Measurements from ENCODE around the gene OOSP4A. TPM values are rescaled to one million over a fixed set of nuclear protein-coding genes. Genes with fewer than 3 reads are reported as not detected.
A peak's percentile ranks its signal among the peaks of the same experiment; 100 is the strongest.

OOSP4A gene
- total RNA-seq = not detected

GRCh38 chr11:59963733-59964132 lies at the start of gene OOSP4A:
OOSP4A (plus strand) TSS chr11:59964033; CDS start chr11:59964033, 0 bp downstream.
- Histone ChIP-seq H3K36me3 (no peaks in the 10 kb centered on the region), H3K4me1 (no peaks in the 10 kb centered on the region), H3K27ac (no peak within 1 kb of the TSS), H3K27me3 (no peaks in the 10 kb centered on the region), H3K4me3 (no peak within 1 kb of the TSS), H3K9me3 (no peaks in the 10 kb centered on the region)
- DNase-seq (no peak), ATAC-seq (ENCODE audit: low FRiP score in 2 of 2) (no peak)
- TF ChIP-seq POLR2AphosphoS5 (IDR thresholded peaks at IDR 0.05) (no peak), POLR2A (IDR thresholded peaks at IDR 0.05) (no peak), EP300 (IDR thresholded peaks at IDR 0.05) (no peak)
- TF ChIP-seq, protein P1, sequence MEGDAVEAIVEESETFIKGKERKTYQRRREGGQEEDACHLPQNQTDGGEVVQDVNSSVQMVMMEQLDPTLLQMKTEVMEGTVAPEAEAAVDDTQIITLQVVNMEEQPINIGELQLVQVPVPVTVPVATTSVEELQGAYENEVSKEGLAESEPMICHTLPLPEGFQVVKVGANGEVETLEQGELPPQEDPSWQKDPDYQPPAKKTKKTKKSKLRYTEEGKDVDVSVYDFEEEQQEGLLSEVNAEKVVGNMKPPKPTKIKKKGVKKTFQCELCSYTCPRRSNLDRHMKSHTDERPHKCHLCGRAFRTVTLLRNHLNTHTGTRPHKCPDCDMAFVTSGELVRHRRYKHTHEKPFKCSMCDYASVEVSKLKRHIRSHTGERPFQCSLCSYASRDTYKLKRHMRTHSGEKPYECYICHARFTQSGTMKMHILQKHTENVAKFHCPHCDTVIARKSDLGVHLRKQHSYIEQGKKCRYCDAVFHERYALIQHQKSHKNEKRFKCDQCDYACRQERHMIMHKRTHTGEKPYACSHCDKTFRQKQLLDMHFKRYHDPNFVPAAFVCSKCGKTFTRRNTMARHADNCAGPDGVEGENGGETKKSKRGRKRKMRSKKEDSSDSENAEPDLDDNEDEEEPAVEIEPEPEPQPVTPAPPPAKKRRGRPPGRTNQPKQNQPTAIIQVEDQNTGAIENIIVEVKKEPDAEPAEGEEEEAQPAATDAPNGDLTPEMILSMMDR (IDR thresholded peaks at IDR 0.05) = no peak
- WGBS, 2 donors = 82 to 90% methylated on average over 3 of the region's 3 CpGs

GRCh38 chr11:59918480-59918879 lies 45.4 kb upstream of the OOSP4A start:
- DNase-seq (no peak), ATAC-seq (ENCODE audit: low FRiP score in 2 of 2) (no peak)
- Histone ChIP-seq H3K36me3 (no peaks in the 10 kb centered on the region), H3K4me1 (no peaks in the 10 kb centered on the region), H3K4me3 (no peak overlapping the region), H3K27me3 (no peaks in the 10 kb centered on the region), H3K9me3 (peaks cover 10 to 23% (median 12%) of the 10 kb centered on the region in 4 donors), H3K27ac (no peak overlapping the region)
- no peak for TF ChIP-seq EP300 (IDR thresholded peaks at IDR 0.05)
- WGBS, 2 donors = 91 to 94% methylated on average over 2 of the region's 2 CpGs

DNA sequence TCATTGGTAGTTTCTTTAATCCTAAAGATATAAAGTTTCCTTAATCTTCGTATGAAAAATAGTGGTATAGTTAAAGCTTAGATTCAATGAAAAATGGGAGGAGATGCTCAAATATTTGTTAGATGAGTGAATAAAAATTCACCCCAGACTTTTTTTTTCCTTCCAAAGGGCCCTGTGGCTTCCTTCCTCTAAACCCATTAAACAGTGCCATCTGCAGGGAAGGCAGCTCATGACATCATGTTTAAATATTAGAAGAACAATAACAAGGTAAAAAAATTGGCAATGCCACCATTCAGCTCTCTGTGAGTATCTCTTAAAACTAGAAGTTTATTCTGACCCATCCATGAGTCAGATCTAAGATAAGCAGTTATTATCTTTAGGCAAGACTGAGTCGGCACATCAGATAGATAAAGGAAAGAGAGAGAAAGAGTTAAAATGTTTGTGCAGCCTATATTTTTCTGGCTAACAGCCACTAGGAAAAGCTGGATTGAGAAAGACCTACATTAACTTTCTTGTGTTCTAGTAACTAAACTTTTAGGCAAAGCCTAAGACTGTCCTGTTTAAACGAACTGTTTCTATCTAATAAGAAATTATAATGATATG lies 44.7 kb upstream of the OOSP4A start:
- 50 to 61% methylated on average over 3 of the region's 3 CpGs for WGBS, 2 donors
- H3K36me3 ChIP-seq = no peaks in the 10 kb centered on the region
- TF ChIP-seq, protein P1 (IDR thresholded peaks at IDR 0.05) = peak in 1 of 6 experiments; percentile 24
- TF ChIP-seq EP300 (IDR thresholded peaks at IDR 0.05) = no peak
- ATAC-seq (ENCODE audit: low FRiP score in 2 of 2) (no peak), DNase-seq (no peak)
- no peak overlapping the region for H3K4me3 ChIP-seq
- H3K4me1 ChIP-seq = no peaks in the 10 kb centered on the region
- H3K27me3 ChIP-seq = no peaks in the 10 kb centered on the region
- H3K27ac ChIP-seq = no peak overlapping the region
- H3K9me3 ChIP-seq = peaks cover 16 to 29% (median 19%) of the 10 kb centered on the region in 4 donors

GRCh38 chr11:59923813-59924212 lies 40.0 kb upstream of the OOSP4A start:
- peaks cover 20 to 51% (median 28%) of the 10 kb centered on the region in 4 donors for H3K9me3 ChIP-seq
- H3K27ac ChIP-seq = no peak overlapping the region
- ATAC-seq (ENCODE audit: low FRiP score in 2 of 2) = no peak
- no peaks in the 10 kb centered on the region for H3K4me1 ChIP-seq
- H3K4me3 ChIP-seq = no peak overlapping the region
- no peaks in the 10 kb centered on the region for H3K27me3 ChIP-seq
- DNase-seq = no peak
- 95 to 97% methylated on average over 6 of the region's 6 CpGs for WGBS, 2 donors
- no peaks in the 10 kb centered on the region for H3K36me3 ChIP-seq
- TF ChIP-seq POLR2AphosphoS5 (IDR thresholded peaks at IDR 0.05) = no peak
- TF ChIP-seq POLR2A (IDR thresholded peaks at IDR 0.05) = no peak
- TF ChIP-seq, protein P1 (IDR thresholded peaks at IDR 0.05) = no peak
- TF ChIP-seq EP300 (IDR thresholded peaks at IDR 0.05) = no peak

GRCh38 chr11:59931688-59932087 lies 32.1 kb upstream of the OOSP4A start:
- Histone ChIP-seq H3K9me3 (peaks cover 0 to 11% (median 1%) of the 10 kb centered on the region in 4 donors), H3K27ac (no peak overlapping the region), H3K4me3 (no peak overlapping the region), H3K4me1 (no peaks in the 10 kb centered on the region), H3K36me3 (no peaks in the 10 kb centered on the region), H3K27me3 (no peaks in the 10 kb centered on the region)
- DNase-seq = peak in 1 of 2 donors; percentile 0
- no peak for ATAC-seq (ENCODE audit: low FRiP score in 2 of 2)
- TF ChIP-seq POLR2AphosphoS5 (IDR thresholded peaks at IDR 0.05) = no peak
- no peak for TF ChIP-seq EP300 (IDR thresholded peaks at IDR 0.05)
- TF ChIP-seq POLR2A (IDR thresholded peaks at IDR 0.05) = no peak
- TF ChIP-seq, protein P1 (IDR thresholded peaks at IDR 0.05) = no peak
- 69% methylated on average over 1 of the region's 1 CpG; no CpG with 5 or more reads in 1 of the 2 donors for WGBS, 2 donors

Measured in upper lobe of left lung (tissue), 6 donors.